Skeletal muscle tissue (tissue), 4 donors: ENCODE data around the gene SMIM36. TPM values are rescaled to one million over a fixed set of nuclear protein-coding genes. Genes with fewer than 3 reads are reported as not detected.

ENCODE experiments used
- H3K27ac ChIP-seq: one replicate; pipeline ENCODE4 v1.7.0; 2013; ENCODE audit warnings: mild to moderate bottlenecking, low read depth, low read length, inconsistent platforms
- H3K27me3 ChIP-seq, 3 donors: one replicate each; pipeline ENCODE4 v1.7.0; 2013; ENCODE audit warnings: low read length in 3 of 3; ENCODE audit not compliant: control insufficient read depth in 3 of 3, insufficient read depth in 3 of 3
- H3K36me3 ChIP-seq, 3 donors: one replicate each; pipeline ENCODE4 v1.7.0; 2013; ENCODE audit warnings: low read length in 3 of 3; ENCODE audit not compliant: control insufficient read depth in 3 of 3, insufficient read depth in 3 of 3
- H3K4me1 ChIP-seq, 3 donors: one replicate each; pipeline ENCODE4 v1.7.0; 2013; ENCODE audit warnings: low read length in 3 of 3, mild to moderate bottlenecking in 3 of 3; ENCODE audit not compliant: control insufficient read depth in 3 of 3, insufficient read depth in 3 of 3
- H3K4me3 ChIP-seq, 3 donors: one replicate each; pipeline ENCODE4 v1.7.0; 2013; ENCODE audit warnings: low read length in 3 of 3
- H3K9ac ChIP-seq, 3 donors: one replicate each; pipeline ENCODE4 v1.7.0; 2013; ENCODE audit warnings: low read length in 3 of 3, mild to moderate bottlenecking in 3 of 3, moderate library complexity in 2 of 3, low read depth in 1 of 3
- H3K9me3 ChIP-seq, 3 donors: one replicate each; pipeline ENCODE4 v1.7.0; 2013; ENCODE audit warnings: low read length in 3 of 3; ENCODE audit not compliant: control insufficient read depth in 3 of 3
- total RNA-seq: library from RNA; depleted of rRNA; stranded (reverse); fragments of >200 nt; gene quantifications from one replicate; pipeline ENCODE4 v1.2.3, GENCODE V29; 2014
- donor health status: Osteomylitis.

Gene SMIM36
- not detected for total RNA-seq

DNA sequence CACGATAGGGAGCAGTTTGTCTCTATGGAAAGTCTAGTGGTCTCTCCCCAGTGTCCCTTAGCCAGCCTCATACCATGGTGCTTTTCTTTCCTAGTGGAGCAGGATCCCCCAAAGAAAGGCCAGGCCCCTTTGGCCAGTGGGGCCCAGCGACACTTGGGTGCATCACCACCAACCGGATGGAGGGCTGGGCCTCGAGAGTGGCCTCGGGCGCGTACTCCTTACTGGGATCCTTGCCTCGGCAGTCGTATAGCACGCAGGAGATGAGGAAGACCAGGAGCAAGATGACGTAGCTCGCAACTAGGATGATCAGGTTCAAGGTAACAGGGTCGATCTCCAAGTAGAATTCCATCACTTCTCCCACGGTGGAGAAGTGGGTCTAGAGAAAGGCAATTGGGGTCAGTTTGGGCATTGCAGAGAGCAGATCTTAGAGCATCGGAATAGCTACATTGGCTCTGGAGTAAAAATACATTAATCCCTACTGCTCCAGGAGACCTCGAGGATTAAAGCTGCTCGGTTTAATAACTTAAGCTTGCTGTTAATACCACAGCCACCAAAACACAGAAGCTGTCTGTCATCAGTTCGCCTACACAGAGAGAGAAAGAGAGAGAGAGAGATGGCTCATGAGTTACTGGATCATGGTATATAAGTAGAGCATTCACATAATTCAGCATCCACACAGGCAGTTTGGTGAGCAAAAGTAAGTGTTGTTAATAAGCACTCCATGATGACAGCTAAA, at the start of gene SMIM36:
TSS of gene SMIM36 (minus strand) at position 467 of the 736 bp plus-strand sequence.
- no peak within 1 kb of the TSS for H3K27ac ChIP-seq
- H3K9me3 ChIP-seq: no peaks in the 10 kb centered on the region
- no peak within 1 kb of the TSS for H3K9ac ChIP-seq
- H3K27me3 ChIP-seq: no peaks in the 10 kb centered on the region
- no peaks in the 10 kb centered on the region for H3K4me1 ChIP-seq
- H3K4me3 ChIP-seq: no peak within 1 kb of the TSS
- no peaks in the 10 kb centered on the region for H3K36me3 ChIP-seq

DNA sequence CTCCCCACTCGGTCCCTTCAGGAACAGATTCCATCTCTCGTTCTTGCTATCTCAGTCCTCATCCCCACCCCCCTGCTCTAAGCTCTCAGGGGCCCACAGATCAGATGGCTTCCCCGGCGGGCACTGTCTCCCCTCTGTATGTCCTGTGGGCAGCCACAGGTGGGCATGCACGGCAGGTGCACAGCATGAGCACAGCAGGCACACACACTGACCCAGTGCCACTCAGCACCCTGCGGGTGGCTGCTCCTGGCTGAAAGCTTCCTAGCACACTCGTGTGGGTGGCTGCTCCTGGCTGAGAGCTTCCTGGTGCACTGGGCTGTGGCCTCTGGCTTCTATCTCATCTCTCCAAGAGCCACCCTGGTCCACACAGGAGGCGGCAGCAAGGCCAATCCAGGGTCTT, 44.5 kb upstream of the SMIM36 start:
- no peak overlapping the region for H3K9ac ChIP-seq

DNA sequence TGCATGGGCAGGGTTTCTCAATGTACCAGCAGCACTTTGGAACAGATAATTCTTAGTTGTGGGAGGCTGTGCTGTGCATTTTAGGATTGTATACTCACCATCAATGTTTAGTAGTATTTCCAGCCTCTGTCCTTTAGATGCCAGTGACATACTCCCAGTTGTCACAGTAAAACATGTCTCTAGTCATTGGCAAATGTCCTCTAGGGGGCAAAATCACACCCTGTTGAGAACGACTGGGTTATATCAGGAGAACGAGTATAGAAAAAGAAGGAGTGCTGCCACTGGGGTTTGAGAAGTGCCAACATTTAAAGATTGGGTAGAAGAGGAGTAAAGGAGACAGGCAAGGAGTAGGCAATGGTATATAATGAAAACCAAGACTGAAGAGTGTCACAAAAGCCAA, 37.9 kb upstream of the SMIM36 start:
- Histone ChIP-seq H3K4me1 (no peaks in the 10 kb centered on the region), H3K9ac (no peak overlapping the region), H3K9me3 (no peaks in the 10 kb centered on the region), H3K36me3 (no peaks in the 10 kb centered on the region), H3K27me3 (no peaks in the 10 kb centered on the region), H3K27ac (no peak overlapping the region), H3K4me3 (no peak overlapping the region)

More for the DNA sequence above, 44.5 kb upstream of the SMIM36 start:
- no peaks in the 10 kb centered on the region for H3K9me3 ChIP-seq
- H3K27me3 ChIP-seq: peaks cover 0 to 4% (median 0%) of the 10 kb centered on the region in 3 donors
- H3K4me3 ChIP-seq: no peak overlapping the region
- no peaks in the 10 kb centered on the region for H3K4me1 ChIP-seq
- H3K27ac ChIP-seq: no peak overlapping the region
- no peaks in the 10 kb centered on the region for H3K36me3 ChIP-seq

DNA sequence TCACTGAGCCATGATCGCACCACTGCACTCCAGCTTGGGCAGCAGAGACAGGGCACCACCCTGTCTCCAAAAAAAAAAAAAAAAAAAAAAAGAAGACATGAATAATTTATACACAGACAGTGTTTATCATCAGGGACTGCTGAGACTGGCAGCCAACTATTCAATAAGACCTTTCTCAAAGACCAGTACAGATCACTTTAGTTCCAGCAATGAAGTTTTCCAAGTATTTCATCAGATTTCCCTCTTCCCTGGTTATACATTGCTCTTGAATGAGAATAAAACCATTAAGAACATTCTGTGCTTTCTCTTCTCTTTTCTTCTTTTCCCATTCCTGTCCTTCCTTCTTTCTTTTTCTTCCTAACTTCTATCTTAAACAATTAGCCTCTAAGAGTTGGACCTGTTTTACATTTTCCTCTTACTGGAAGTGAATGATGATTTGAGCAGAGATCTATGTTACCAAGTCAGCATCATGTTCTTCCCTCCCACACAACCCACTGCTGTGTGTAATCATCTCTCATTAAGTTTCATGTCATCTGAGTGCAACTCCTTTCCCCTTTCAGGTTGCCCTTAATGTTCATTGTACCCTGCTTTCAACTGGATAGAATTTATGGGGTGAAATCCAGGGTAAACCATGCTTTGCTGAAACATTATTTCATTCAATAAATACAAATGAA, 35.9 kb upstream of the SMIM36 start:
- no peak overlapping the region for H3K9ac ChIP-seq
- H3K4me1 ChIP-seq: no peaks in the 10 kb centered on the region
- H3K4me3 ChIP-seq: no peak overlapping the region
- H3K27ac ChIP-seq: no peak overlapping the region
- H3K27me3 ChIP-seq: no peaks in the 10 kb centered on the region
- H3K9me3 ChIP-seq: no peaks in the 10 kb centered on the region
- H3K36me3 ChIP-seq: no peaks in the 10 kb centered on the region

DNA sequence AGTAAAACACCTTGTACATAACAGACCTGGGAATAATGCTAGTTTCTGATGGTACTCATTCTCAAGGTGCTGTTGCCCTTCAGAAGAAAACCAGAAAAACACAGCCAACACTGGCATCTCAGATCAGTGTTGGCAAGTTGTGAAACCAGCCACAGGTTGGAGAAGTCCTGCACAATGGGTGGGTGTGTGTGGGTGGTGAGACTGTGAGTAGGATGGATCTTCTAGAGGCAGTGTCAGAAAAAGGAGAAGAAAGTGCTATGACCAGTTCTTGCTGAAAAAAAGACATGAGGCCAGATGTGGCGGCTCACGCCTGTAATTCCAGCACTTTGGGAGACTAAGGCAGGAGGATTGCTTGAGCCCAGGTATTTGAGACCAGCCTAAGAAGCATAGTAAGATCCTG, 35.2 kb upstream of the SMIM36 start:
- H3K4me3 ChIP-seq: no peak overlapping the region
- no peaks in the 10 kb centered on the region for H3K9me3 ChIP-seq
- H3K9ac ChIP-seq: no peak overlapping the region
- H3K27ac ChIP-seq: no peak overlapping the region
- H3K4me1 ChIP-seq: no peaks in the 10 kb centered on the region
- no peaks in the 10 kb centered on the region for H3K27me3 ChIP-seq
- H3K36me3 ChIP-seq: no peaks in the 10 kb centered on the region

DNA sequence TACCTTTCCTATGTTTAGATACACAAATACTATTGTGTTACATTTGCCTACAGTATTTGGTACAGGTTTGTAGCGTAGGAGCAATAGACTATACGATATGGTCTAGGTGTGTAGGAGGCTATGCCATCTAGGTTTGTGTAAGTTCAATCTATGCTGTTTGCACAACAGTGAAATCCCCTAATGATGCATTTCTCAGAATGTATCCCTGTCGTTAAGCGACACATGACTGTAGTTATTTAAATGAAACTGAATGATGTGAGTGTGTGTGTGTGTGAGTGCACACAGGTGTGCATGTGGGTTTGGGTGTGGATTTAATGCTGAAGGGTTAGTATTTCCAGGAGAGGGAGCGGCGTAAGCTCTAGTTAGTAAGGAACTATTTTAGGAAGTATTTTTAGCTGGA, 34.6 kb upstream of the SMIM36 start:
- H3K4me1 ChIP-seq: no peaks in the 10 kb centered on the region
- no peaks in the 10 kb centered on the region for H3K36me3 ChIP-seq
- no peak overlapping the region for H3K9ac ChIP-seq
- H3K4me3 ChIP-seq: no peak overlapping the region
- no peaks in the 10 kb centered on the region for H3K9me3 ChIP-seq
- no peak overlapping the region for H3K27ac ChIP-seq
- H3K27me3 ChIP-seq: no peaks in the 10 kb centered on the region

DNA sequence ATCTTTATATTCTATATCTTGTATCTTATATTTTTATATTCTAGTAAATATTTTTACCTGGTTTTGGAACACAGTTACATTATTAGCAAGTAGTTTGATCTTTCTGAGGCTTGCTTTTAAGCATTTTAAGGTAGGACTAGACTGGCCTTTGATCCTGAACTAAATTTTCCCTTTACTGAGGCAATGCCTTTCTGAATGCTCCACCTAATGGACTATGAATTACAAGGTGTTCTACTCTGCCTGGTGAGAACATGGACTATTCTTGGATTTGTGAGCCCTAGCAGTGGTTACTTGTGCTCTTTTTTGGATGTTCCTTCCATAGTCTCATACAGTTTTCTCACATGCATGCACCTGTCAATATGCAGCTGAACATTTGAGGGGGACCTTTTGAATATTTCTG, 32.5 kb upstream of the SMIM36 start:
- no peaks in the 10 kb centered on the region for H3K36me3 ChIP-seq
- H3K9ac ChIP-seq: no peak overlapping the region
- H3K27ac ChIP-seq: no peak overlapping the region
- no peaks in the 10 kb centered on the region for H3K9me3 ChIP-seq
- no peaks in the 10 kb centered on the region for H3K4me1 ChIP-seq
- no peak overlapping the region for H3K4me3 ChIP-seq
- no peaks in the 10 kb centered on the region for H3K27me3 ChIP-seq

DNA sequence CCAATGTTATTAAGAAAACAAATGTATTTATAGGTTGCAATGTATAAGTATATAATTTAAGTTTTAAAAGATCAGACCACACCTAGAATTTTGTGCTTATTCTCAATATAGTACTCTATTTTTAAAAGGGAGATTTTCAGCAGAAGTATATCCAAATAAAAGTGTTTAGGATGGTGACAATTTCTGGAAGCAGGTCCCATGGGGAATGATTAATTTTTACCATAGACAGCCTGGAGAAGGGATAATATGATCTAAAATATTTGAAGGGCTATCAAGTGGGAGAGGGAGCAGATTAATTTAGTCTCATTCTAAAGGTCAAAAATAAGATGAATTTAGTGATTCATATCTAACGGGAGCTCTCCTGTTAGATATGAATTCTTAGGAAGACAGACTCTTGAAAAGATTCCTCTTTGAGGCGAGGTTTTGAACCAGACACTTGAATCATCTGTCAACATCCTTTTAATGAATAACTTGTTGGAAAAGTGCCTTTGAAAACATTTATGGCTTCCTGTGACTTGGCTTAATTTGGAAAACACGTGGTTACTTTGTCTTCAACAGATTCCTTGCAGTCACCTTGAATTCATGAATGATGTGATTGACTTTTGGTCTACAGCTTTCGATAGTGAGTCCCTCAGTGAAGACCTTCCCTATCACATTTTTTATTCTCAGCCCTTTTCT, 29.3 kb upstream of the SMIM36 start:
- Histone ChIP-seq H3K9ac (no peak overlapping the region), H3K36me3 (no peaks in the 10 kb centered on the region), H3K27ac (no peak overlapping the region), H3K4me1 (no peaks in the 10 kb centered on the region), H3K4me3 (no peak overlapping the region), H3K27me3 (no peaks in the 10 kb centered on the region), H3K9me3 (no peaks in the 10 kb centered on the region)

DNA sequence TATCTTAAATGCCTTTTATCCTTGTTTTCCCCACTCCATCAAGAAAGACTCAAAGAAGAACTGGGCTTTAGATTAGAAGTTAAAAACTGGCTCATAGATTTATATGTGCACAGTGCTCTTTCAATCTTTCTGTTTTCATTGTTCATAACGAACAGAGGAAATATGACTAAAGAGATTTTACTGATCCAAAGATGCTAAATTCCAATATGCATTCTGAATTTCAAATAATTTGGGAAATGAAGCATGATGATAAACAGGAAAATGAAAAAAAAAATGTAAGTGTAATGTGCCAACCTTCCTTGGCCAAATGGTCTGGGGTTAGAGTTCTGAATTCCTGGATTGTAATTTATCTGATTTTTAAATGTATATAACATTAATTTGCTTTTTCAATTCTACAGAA, 25.0 kb upstream of the SMIM36 start:
- Histone ChIP-seq H3K36me3 (no peaks in the 10 kb centered on the region), H3K9me3 (no peaks in the 10 kb centered on the region), H3K27ac (no peak overlapping the region)

DNA sequence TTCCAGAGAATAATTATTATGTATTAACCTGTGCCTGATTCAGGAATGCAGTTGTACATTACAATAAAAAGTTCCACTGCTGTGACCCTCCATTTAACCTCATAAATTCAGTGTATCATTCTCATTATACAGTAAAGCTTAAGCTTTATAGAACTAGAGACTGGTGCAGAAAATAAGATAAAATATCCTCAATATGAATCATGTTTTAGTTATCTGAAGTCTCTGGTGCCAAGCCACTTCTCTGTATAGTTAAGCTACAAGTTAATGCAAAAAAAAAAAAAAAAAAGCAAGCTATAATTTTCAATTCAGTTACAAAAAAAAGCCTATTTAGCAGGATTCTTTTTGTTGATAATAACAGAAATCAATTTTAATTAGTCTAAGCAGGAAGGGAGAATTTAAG, 22.4 kb upstream of the SMIM36 start:
- no peaks in the 10 kb centered on the region for H3K36me3 ChIP-seq
- H3K9ac ChIP-seq: no peak overlapping the region
- H3K4me1 ChIP-seq: no peaks in the 10 kb centered on the region
- H3K9me3 ChIP-seq: no peaks in the 10 kb centered on the region
- H3K27ac ChIP-seq: no peak overlapping the region
- no peaks in the 10 kb centered on the region for H3K27me3 ChIP-seq
- H3K4me3 ChIP-seq: no peak overlapping the region

More for the DNA sequence above, 25.0 kb upstream of the SMIM36 start:
- no peaks in the 10 kb centered on the region for H3K27me3 ChIP-seq
- H3K4me1 ChIP-seq: no peaks in the 10 kb centered on the region
- no peak overlapping the region for H3K4me3 ChIP-seq
- H3K9ac ChIP-seq: no peak overlapping the region
